Left lung (tissue), 10 donors: ENCODE results near the gene ANKRD39. TPM values are rescaled to one million over a fixed set of nuclear protein-coding genes. Genes with fewer than 3 reads are reported as not detected.
"Not testable (repeated sequence)": the region's sequence is repeated elsewhere in the genome, so short reads cannot be mapped to it uniquely, and the experiment has no call there.

Source experiments
- ATAC-seq: fragments of 200-7000 bp; cut with Tn5 transposase; one replicate; pipeline ENCODE4 v1.9.1; 2020; ENCODE audit warnings: moderate library complexity
- DNase-seq, 4 donors: peaks; one replicate each; pipeline ENCODE4 v3.0.0-alpha.2; 2013 to 2020
- H3K27ac ChIP-seq, 2 donors: fragments of 200-600 bp; sonication (generic) in 1 of 2; one replicate each; pipeline versions ENCODE4 v1.5.0 to v1.8.0; 2020 to 2021
- H3K27me3 ChIP-seq, 2 donors: fragments of 200-600 bp; sonication (generic) in 1 of 2; one replicate each; pipeline versions ENCODE4 v1.5.0 to v1.8.0; 2020 to 2021
- H3K36me3 ChIP-seq, 2 donors: fragments of 200-600 bp; sonication (generic) in 1 of 2; one replicate each; pipeline versions ENCODE4 v1.5.0 to v1.8.0; 2020 to 2021
- H3K4me1 ChIP-seq, 2 donors: fragments of 200-600 bp; one replicate each; pipeline ENCODE4 v1.8.0; 2021
- H3K4me3 ChIP-seq, 2 donors: fragments of 200-600 bp; sonication (generic) in 1 of 2; one replicate each; pipeline versions ENCODE4 v1.5.0 to v1.8.0; 2020 to 2021; ENCODE audit warnings: mild to moderate bottlenecking in 1 of 2
- H3K9me3 ChIP-seq, 2 donors: fragments of 200-600 bp; sonication (generic) in 1 of 2; one replicate each; pipeline versions ENCODE4 v1.5.0 to v1.8.0; 2020 to 2021
- CTCF ChIP-seq, 2 donors: fragments of 200-600 bp; sonication (generic) in 1 of 2; IDR thresholded peaks; one replicate each; pipeline versions ENCODE4 v1.5.0 to v1.8.0; 2021; ENCODE audit warnings: antibody characterized with exemption in 2 of 2
- intact Hi-C, 2 donors: fragments of 100-400 bp; cut with DNase I; formaldehyde crosslinking; loops; one replicate each; pipeline versions ENCODE4 v1.11.2 to v1.14.2; 2022
- polyA plus RNA-seq, 6 donors: library from polyadenylated mRNA; unstranded; fragments of 120-200 nt; gene quantifications; one replicate each; pipeline ENCODE4 v1.2.1, GENCODE V29; 2013; ENCODE audit not compliant: insufficient read length in 6 of 6
- total RNA-seq, 2 donors: library from RNA; stranded (reverse); fragmentation: NEBNext Ultra II Directional; extraction: Animal tissue kit (Norgen Biotek cat#: 25700); gene quantifications; one replicate each; pipeline ENCODE4 v1.2.1, GENCODE V29; 2021
- donor health status: DM: no; HTN: yes; CAD: no.
- donor health status: DM: no; HTN: no; CAD: no.

The ANKRD39 gene
- total and polyA plus RNA-seq, 8 donors, result 7.9 to 11.9 (median 10.4) TPM

DNA sequence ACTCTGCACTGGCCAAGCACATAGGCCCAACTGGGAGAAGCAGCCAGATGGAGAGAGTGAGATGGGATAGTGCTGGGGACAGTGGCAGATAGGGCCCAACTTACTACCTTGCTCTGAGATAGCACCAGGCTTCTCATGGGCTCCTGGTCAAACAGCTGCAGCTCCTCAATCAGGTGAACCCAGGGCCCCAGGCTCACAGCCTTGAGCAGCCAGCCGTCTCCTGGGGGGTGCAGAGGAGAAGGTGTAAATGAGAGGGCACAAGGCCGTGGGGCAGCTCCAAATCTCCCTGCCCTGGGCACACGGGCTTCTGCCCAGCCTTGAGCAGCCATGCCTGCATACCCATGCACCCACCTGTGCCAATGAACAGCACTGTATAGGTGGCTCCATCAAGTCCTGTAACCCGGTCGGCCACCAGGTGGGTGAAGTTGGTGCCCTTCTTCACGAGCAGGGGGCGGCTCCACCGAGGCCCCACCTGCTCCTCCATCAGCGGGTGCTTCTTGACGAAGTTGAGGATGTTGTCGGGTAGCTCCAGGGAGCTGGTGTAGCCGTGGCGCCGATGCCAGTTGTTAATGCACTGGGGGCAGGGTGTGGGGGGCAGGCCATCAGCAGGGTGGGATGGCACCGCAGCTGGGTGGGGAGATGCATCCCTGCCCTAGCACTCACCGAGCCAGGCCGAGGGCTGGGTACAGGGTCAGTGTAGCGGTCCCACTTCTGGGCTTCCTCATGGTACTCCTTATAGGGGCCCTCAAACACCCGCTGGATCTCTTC lies 5.9 kb upstream of the ANKRD39 start:
- H3K4me3 ChIP-seq, result no peak overlapping the region
- no peak overlapping the region for H3K27ac ChIP-seq
- intact Hi-C loops, result loop anchor here in 1 of 2 donors (5.0 kb wide), 1 partner anchor 89 kb away; no protein-coding TSS in a partner anchor
- H3K36me3 ChIP-seq, result peaks cover 0 to 56% of the 10 kb centered on the region in 2 donors
- ATAC-seq (no peak), DNase-seq (no peak)
- no peak for TF ChIP-seq CTCF (IDR thresholded peaks at IDR 0.05)
- H3K4me1 ChIP-seq, result peaks cover 17 to 77% of the 10 kb centered on the region in 2 donors
- H3K9me3 ChIP-seq, result no peaks in the 10 kb centered on the region
- H3K27me3 ChIP-seq, result peaks cover 0 to 31% of the 10 kb centered on the region in 2 donors

- intact Hi-C loops, result loop anchor here in 1 of 2 donors (5.0 kb wide), 1 partner anchor 89 kb away; no protein-coding TSS in a partner anchor
- peaks cover 0 to 56% of the 10 kb centered on the region in 2 donors for H3K36me3 ChIP-seq
- not testable (repeated sequence) for ATAC-seq
These were observed 5.2 kb upstream of the ANKRD39 start for GRCh38 chr2:96863056-96863455.

GRCh38 chr2:96861074-96861473 lies 3.3 kb upstream of the ANKRD39 start:
- TF ChIP-seq CTCF (IDR thresholded peaks at IDR 0.05), result no peak
- no peak for ATAC-seq
- Histone ChIP-seq H3K27ac (no peak overlapping the region), H3K4me3 (no peak overlapping the region), H3K4me1 (peaks cover 12 to 65% of the 10 kb centered on the region in 2 donors), H3K9me3 (no peaks in the 10 kb centered on the region), H3K27me3 (peaks cover 0 to 7% of the 10 kb centered on the region in 2 donors), H3K36me3 (peaks cover 0 to 56% of the 10 kb centered on the region in 2 donors)
- intact Hi-C loops, result loop anchor here in 1 of 2 donors (5.0 kb wide), 1 partner anchor 91 kb away; no protein-coding TSS in a partner anchor
- no peak for DNase-seq

More at GRCh38 chr2:96863056-96863455, 5.2 kb upstream of the ANKRD39 start:
- peaks cover 19 to 76% of the 10 kb centered on the region in 2 donors for H3K4me1 ChIP-seq
- H3K9me3 ChIP-seq, DNase-seq, H3K4me3 ChIP-seq, H3K27ac ChIP-seq: not testable (repeated sequence)
- H3K27me3 ChIP-seq, result peaks cover 0 to 27% of the 10 kb centered on the region in 2 donors

GRCh38 chr2:96860065-96861029 lies 2.5 kb upstream of the ANKRD39 start:
- intact Hi-C loops, result loop anchor here in 1 of 2 donors (5.0 kb wide), 1 partner anchor 92 kb away; no protein-coding TSS in a partner anchor
- Histone ChIP-seq H3K9me3 (no peaks in the 10 kb centered on the region), H3K4me1 (peaks cover 12 to 62% of the 10 kb centered on the region in 2 donors), H3K36me3 (peaks cover 0 to 50% of the 10 kb centered on the region in 2 donors), H3K27ac (no peak overlapping the region), H3K27me3 (peaks cover 0 to 7% of the 10 kb centered on the region in 2 donors), H3K4me3 (no peak overlapping the region)
- no peak for TF ChIP-seq CTCF (IDR thresholded peaks at IDR 0.05)
- peak in 1 of 4 donors; percentile 61 for DNase-seq
- ATAC-seq, result no peak

- Histone ChIP-seq H3K4me1 (peaks cover 12 to 58% of the 10 kb centered on the region in 2 donors), H3K27me3 (peaks cover 0 to 7% of the 10 kb centered on the region in 2 donors), H3K36me3 (peaks cover 0 to 43% of the 10 kb centered on the region in 2 donors), H3K4me3 (no peak overlapping the region), H3K9me3 (no peaks in the 10 kb centered on the region), H3K27ac (no peak overlapping the region)
- TF ChIP-seq CTCF (IDR thresholded peaks at IDR 0.05), result no peak
- ATAC-seq (no peak), DNase-seq (no peak)
- intact Hi-C loops, result loop anchor here in 1 of 2 donors (5.0 kb wide), 1 partner anchor 93 kb away; no protein-coding TSS in a partner anchor
These were observed 1.9 kb upstream of the ANKRD39 start for GRCh38 chr2:96859681-96860064.
